Measurements from ENCODE around the gene HDC.

HDC gene

DNA sequence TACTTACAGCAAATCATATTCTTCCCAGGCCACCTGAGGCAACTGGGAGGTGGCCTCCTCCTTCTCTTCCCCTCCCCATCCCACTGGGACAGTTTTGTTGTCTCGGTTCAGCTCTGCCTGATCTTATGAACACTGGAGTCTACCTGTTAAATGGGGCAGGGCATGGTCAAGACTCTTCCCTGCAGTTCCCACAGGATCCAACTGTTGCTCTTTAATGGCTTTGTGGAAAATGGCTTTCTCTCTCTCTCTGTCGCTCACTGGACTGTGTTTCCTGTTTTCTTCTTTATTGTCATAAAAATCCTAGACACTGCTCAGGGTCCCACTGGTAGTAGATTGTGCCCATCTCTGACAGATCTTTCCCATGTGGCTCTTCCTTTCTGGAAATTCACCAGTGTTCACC is 43.3 kb downstream of the HDC start:
- DNase-seq = no peak

DNA sequence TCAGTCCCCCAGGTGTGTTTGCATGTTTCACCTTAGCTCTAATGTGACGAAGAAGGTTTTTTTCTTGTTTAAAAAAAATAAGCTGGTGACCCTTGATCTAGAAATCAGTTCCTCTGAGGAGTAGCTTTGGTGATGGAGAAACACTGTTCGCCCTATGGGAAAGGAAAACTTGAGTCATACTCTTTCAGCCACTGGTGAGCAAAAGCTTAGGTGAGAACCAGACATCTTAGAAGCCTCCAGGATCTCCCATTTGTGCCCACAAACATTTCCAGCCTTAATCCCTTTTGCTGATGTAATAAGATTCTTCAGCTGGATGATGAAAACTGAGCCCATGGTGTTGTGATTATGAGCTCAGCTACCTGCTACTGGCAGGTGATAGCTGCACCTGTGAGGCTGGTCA is 45.7 kb downstream of the HDC start:
- DNase-seq = no peak

- no peak for DNase-seq
These were observed 46.8 kb downstream of the HDC start for GRCh38 chr15:50218691-50219090.

GRCh38 chr15:50218291-50218690 is 47.2 kb downstream of the HDC start:
- no peak for DNase-seq

DNA sequence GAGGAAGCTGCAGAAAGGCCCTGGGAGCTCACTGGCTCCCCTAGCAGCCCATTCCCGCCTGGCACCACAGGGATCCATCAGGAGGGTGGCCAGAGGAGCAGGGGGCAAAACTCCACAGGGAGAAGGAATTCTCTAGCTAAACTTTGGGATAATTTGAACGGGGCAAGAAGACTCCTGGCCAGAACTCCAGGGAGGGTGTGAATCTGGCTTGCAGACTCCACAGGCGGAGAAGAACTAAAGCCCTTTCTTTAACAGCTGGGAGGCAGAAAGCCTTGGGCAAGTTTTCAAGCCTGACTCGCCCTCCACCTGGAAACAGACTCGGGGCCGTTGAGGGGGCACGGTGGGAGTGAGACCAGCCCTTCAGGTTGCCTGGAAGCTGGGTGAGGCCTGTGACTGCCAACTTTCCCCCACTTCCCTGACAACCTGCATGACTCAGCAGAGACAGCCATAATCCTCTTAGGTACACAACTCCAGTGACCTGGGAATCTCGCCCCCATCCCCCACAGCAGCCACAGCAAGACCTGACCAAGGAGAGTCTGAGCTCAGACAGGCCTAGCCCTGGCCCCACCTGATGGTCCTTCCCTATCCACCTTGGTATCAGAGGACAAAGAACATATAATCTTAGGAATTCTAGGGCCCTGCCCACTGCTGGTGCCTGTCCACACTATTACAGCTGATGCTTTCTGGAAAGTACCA is 54.9 kb downstream of the HDC start:
- no peak for DNase-seq

DNA sequence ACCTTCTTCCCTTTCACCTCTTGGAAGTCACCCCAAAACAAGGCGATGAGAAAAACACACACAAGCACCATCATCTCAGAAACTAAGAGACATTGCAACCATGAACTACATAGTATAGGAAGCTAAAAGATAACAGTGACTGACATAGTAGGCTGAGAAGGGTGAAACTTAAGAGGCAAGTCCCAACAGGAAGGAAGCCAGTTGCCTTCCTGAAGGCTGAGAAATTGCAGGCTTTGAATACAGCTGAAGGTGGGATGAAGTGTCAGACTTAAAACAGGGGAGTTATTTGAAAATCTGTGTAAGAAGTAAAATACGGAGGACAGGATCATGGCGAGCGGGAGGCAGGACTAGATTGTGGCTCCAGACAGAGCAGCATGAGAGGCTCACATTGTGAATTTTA is 55.7 kb downstream of the HDC start:
- DNase-seq = no peak

- DNase-seq = no peak
These were observed 59.5 kb downstream of the HDC start for GRCh38 chr15:50206020-50206419.

- DNase-seq = no peak
These were observed 63.5 kb downstream of the HDC start for GRCh38 chr15:50202003-50202402.

GRCh38 chr15:50192926-50193620 is 72.5 kb downstream of the HDC start:
- DNase-seq = no peak

DNA sequence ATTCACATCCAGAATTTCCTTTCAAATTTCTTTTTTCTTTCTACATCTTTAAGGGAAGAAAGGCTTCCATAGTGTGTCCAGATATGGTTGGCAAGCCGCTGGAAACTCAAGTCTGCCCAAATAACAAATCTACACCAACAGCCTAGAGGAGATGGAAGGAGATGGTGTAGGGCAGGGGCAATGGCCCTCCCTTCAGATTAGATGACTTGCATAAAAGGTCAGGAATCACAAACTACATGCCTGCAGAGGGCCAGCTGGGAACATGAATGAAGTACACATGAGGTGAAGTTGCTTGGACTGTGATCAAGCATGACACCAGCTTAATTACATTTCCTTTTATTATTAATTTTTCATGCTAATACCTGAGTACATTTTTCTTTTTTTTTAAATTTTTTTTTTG is 73.4 kb downstream of the HDC start:
- DNase-seq = no peak

All from stimulated activated naive CD4-positive, alpha-beta T cell treated with Interleukin-2 at 50 U/mL for 16 hours (primary cell).